HUES6 (cell line): ENCODE results near the gene PLBD1.

ENCODE experiments used
- H3K27ac ChIP-seq: 2 replicates; pipeline ENCODE4 v1.7.0; 2013; ENCODE audit warnings: low read depth, mild to moderate bottlenecking, low read length, inconsistent platforms
- H3K27me3 ChIP-seq: 2 replicates; pipeline ENCODE4 v1.6.1; 2013; ENCODE audit warnings: low read length; ENCODE audit not compliant: control insufficient read depth, insufficient read depth
- H3K36me3 ChIP-seq: 2 replicates; pipeline ENCODE4 v1.6.1; 2013; ENCODE audit warnings: low read length; ENCODE audit not compliant: control insufficient read depth, insufficient read depth
- H3K4me1 ChIP-seq: 2 replicates; pipeline ENCODE4 v1.6.1; 2013; ENCODE audit warnings: low read length; ENCODE audit not compliant: control insufficient read depth, insufficient read depth
- H3K4me3 ChIP-seq: 2 replicates; pipeline ENCODE4 v1.5.1; 2013; ENCODE audit warnings: low read depth, low read length
- H3K9ac ChIP-seq: one replicate; pipeline ENCODE4 v1.6.1; 2013; ENCODE audit warnings: mild to moderate bottlenecking, low read length
- H3K9me3 ChIP-seq: 2 replicates; pipeline ENCODE4 v1.6.1; 2013; ENCODE audit warnings: low read depth, low read length; ENCODE audit not compliant: control insufficient read depth, insufficient read depth

The PLBD1 gene

DNA sequence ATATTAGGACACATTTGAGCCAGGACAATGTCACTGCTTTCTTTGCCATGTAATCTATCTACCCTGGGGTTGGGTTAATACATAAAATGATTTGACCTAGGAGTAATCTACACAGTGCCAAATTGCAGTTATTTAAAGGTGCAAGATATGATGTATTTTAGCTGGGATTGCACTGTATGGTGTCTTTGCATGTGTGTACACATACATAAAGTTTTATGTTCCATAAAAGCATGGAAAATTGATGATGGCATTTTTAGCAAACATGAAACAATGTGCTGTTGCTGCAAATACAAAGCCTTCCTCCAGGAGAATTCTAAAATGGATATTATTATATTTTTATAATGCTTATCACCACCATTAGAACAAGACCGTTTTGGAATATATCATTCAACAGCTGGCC lies 24.0 kb upstream of the PLBD1 start:
- Histone ChIP-seq H3K27me3 (no peaks in the 10 kb centered on the region), H3K27ac (no peak overlapping the region), H3K4me3 (no peak overlapping the region), H3K9me3 (no peaks in the 10 kb centered on the region), H3K36me3 (no peaks in the 10 kb centered on the region), H3K9ac (no peak overlapping the region), H3K4me1 (no peaks in the 10 kb centered on the region)

DNA sequence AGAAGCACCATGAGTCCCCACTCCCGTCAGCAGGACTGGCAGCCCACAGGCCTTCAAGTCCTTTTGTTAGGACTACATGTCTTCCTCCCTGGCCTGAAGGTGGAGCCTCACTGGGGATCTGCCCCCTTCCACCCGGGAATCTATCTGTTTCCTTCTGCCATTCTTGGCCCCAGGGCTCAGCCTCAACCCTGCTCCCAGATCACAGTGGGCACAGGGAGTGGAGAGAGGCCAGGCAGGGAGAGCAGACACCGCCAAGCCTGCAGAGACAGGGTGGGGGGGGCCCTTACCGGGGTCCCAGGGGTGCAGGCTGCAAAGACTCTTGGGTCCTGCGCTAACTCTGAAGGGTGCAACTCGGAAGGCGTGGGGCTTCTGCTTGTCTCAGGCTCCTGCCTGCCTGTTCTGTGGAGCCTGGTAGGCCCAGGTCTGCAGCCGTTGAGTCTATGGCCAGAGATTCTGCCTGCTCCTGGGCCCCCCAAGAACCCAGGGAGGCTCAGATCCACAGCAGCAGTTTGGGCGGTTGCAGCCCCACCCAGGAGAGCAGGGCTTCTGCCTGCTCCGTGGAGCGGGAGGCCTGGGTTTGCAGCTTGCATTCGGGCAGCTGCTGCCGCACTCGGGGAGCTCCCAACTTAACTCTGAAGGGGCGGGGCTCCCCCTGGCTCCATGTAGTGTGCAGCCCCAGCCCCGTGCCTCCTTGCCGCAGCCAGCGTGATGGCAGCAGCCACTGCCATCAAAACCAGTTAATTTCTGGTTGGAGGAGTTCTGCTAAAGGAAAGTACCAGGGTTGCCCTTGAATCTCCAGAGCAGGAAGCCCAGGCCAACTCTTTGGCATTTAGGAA lies 21.7 kb upstream of the PLBD1 start:
- Histone ChIP-seq H3K27me3 (no peaks in the 10 kb centered on the region), H3K36me3 (no peaks in the 10 kb centered on the region), H3K4me1 (no peaks in the 10 kb centered on the region), H3K9ac (no peak overlapping the region), H3K9me3 (no peaks in the 10 kb centered on the region), H3K27ac (no peak overlapping the region), H3K4me3 (no peak overlapping the region)

DNA sequence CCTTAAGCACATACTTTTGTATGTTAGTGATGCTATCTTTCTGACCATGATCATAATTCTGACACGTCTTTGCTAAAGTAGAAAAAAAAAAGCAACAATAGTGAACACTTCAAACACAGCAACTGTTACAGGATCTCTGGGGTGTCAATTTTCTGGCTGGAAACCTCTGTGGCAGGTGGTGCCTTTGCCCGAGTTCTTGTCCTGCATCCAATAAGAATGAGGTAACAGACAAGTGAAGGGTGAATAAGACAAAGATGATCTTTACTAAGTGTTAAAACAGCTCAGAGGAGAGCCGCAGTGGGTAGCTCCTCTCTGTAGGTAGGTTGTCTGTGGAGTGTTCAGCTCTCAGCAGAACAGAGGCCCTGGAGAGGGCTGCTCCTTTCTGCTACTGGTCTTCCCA lies 20.9 kb upstream of the PLBD1 start:
- Histone ChIP-seq H3K27ac (no peak overlapping the region), H3K9me3 (no peaks in the 10 kb centered on the region), H3K27me3 (no peaks in the 10 kb centered on the region), H3K4me3 (no peak overlapping the region), H3K36me3 (no peaks in the 10 kb centered on the region), H3K9ac (no peak overlapping the region), H3K4me1 (no peaks in the 10 kb centered on the region)

DNA sequence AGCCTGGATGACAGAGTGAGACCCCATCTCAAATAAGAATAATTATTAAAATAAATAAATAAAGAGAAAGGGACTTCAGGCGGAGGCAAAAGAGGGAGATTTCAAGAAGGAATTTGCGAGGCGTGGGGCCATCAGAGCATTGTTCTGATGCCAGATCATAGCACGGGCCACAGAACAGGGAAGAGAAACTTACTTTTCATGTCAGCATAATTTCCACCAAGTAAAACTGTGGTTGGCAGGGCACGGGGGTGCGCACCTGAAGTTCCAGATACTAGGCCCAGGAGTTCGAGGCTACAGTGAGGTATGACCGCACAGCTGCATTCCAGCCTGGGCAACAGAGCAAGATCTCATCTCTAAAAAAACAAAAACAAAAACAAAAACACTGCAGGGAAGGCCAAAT lies 11.0 kb upstream of the PLBD1 start:
- no peaks in the 10 kb centered on the region for H3K36me3 ChIP-seq
- no peaks in the 10 kb centered on the region for H3K27me3 ChIP-seq
- H3K4me3 ChIP-seq = no peak overlapping the region
- H3K9ac ChIP-seq = no peak overlapping the region
- no peaks in the 10 kb centered on the region for H3K9me3 ChIP-seq
- H3K4me1 ChIP-seq = no peaks in the 10 kb centered on the region
- H3K27ac ChIP-seq = no peak overlapping the region

DNA sequence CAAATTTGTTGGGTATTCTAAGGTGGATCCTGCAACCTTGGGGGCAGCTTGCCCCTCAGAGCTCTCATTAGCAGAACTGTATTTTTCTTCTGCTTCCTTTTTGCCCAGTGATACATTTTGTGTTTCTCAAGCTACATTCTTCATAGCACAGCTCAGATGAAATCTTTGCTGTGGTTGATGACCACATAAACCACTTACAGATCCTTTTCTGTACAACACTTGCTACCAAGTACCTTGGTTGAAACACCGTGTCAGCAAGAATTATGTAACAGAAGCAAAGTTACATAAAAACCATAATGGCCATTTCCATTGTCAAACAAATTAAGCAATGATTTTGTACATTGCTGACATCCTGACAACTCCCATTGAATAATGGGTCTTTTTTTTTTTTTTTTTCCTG lies 9.7 kb upstream of the PLBD1 start:
- Histone ChIP-seq H3K4me3 (no peak overlapping the region), H3K9me3 (no peaks in the 10 kb centered on the region), H3K27ac (no peak overlapping the region), H3K27me3 (no peaks in the 10 kb centered on the region), H3K36me3 (no peaks in the 10 kb centered on the region), H3K4me1 (no peaks in the 10 kb centered on the region), H3K9ac (no peak overlapping the region)

DNA sequence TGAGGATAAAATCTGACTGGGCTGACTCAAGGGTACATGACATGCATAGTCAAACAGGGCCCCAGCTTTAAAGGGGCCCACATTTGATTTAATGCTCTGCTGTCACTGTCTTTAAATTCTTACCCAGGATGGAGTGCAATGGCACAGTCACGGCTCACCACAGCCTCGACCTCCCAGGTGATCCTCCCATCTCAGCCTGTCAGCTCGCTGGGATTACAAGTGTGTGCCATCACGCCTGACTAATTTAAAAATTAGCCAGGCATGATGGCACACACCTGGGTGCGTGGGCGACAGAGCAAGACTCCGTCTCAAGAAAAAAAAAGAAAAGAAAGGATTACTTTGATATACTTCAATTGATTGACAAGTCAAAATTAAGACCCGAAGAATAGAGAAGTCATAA lies 9.2 kb upstream of the PLBD1 start:
- Histone ChIP-seq H3K27ac (no peak overlapping the region), H3K4me3 (no peak overlapping the region), H3K27me3 (no peaks in the 10 kb centered on the region), H3K9me3 (no peaks in the 10 kb centered on the region), H3K36me3 (no peaks in the 10 kb centered on the region), H3K4me1 (no peaks in the 10 kb centered on the region), H3K9ac (no peak overlapping the region)

DNA sequence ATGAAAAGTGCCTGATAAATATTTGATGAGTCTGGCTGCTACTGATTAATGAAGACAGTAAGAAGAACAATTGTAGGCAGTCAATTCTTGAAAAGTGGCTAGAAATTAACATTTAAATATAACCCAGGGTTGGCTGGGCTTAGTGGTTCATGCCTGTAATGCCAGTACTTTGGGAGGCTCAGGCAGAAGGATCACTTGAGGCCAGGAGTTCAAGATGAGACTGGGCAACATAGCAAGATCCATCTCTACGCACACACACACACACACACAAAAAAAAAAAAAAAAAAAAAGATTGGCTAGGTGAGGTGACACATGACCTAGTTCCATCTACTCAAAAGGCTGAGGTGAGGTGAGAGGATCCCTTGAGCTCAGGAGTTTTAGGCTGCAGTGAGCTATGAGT lies 7.9 kb upstream of the PLBD1 start:
- H3K27me3 ChIP-seq = no peaks in the 10 kb centered on the region
- H3K4me3 ChIP-seq = no peak overlapping the region
- no peak overlapping the region for H3K9ac ChIP-seq
- no peak overlapping the region for H3K27ac ChIP-seq
- H3K36me3 ChIP-seq = no peaks in the 10 kb centered on the region
- H3K9me3 ChIP-seq = no peaks in the 10 kb centered on the region
- no peaks in the 10 kb centered on the region for H3K4me1 ChIP-seq

DNA sequence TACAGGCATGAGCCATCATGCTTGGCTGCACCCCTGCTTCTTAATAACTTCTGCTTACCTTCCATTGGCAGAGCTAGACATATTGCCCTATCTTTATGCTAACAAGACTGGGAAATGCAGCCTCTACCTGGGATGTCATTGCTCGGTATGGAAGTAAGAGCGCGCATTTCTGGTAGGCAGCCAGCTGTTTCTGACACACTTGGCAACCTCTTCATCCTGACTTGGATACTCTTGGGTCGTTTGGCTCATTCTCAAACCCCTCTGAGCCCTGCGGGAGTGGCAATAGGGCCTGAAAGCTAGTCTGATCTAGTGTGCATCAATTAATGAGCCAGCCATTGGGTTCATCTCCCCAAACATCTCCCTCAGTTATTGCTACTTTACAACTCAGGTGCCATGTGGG lies 5.4 kb upstream of the PLBD1 start:
- Histone ChIP-seq H3K27me3 (0 out of 2 replicates have a peak, but pooled peaks cover 2% of the 10 kb centered on the region), H3K27ac (no peak overlapping the region), H3K9me3 (no peaks in the 10 kb centered on the region), H3K4me1 (peaks cover 11% of the 10 kb centered on the region), H3K4me3 (no peak overlapping the region), H3K9ac (no peak overlapping the region), H3K36me3 (no peaks in the 10 kb centered on the region)

DNA sequence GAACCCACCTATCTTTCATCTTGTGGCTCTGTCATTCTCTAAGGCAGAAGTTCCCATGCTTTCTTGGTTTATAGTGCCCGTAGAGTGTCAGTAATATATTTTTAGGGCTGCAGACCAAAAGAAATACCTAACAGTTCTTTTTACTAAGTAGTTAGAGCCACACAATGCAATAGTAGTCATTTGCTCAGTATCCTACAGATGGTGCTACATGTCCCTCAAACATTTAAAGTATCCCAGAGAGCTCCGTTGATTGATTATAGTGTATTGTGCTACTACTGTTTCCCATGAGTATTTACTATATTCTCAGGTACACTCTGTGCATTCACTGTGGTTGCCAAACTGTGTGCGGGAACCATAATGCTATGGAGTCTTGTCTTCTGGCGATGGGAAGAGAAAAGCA lies 4.7 kb upstream of the PLBD1 start:
- no peak overlapping the region for H3K9ac ChIP-seq
- no peaks in the 10 kb centered on the region for H3K9me3 ChIP-seq
- peaks cover 14% of the 10 kb centered on the region for H3K4me1 ChIP-seq
- H3K36me3 ChIP-seq = no peaks in the 10 kb centered on the region
- no peak overlapping the region for H3K27ac ChIP-seq
- H3K27me3 ChIP-seq = 0 out of 2 replicates have a peak, but pooled peaks cover 3% of the 10 kb centered on the region
- H3K4me3 ChIP-seq = no peak overlapping the region

DNA sequence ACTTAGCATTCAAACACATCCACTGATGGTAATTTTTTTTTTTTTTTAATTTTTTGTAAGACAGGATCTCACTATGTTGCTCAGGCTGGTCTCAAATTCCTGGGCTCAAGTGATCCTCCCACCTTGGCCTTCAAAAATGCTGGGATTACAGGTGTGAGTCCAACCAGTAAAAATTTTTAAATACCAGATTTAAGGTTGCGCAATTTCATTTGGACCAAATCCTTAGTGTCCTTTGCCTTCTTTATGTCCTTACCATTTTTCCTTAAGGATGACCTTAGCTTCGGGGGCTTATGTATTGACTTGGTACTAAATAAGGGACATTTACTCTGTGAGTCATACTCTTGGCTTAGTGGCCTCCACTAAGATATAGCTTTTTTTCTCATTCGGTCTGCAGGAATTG lies 4.1 kb upstream of the PLBD1 start:
- Histone ChIP-seq H3K27me3 (peaks cover 7% of the 10 kb centered on the region), H3K27ac (no peak overlapping the region), H3K4me1 (peaks cover 17% of the 10 kb centered on the region), H3K9ac (no peak overlapping the region), H3K4me3 (no peak overlapping the region), H3K9me3 (no peaks in the 10 kb centered on the region), H3K36me3 (no peaks in the 10 kb centered on the region)

DNA sequence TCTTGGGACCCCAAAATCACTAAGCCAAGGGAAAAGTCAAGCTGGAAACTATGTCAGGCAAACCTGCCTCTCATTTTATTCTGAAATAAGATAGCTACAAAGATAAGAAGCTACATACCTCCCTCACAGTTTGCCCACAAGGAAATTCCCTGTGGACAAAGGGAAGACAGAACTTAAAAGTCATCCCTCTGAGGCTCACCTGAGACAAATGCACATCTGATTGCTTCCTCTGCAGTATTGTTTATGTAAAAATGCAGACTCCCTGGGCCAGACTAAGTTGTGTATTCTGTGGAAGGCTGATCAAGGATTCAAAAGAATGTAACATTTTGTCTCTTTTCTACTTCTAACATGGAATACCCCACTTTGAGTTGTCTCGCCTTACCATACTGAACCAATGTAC lies 2.5 kb upstream of the PLBD1 start:
- Histone ChIP-seq H3K36me3 (no peaks in the 10 kb centered on the region), H3K27ac (no peak overlapping the region), H3K9me3 (no peaks in the 10 kb centered on the region), H3K27me3 (peaks cover 7% of the 10 kb centered on the region), H3K4me1 (peaks cover 17% of the 10 kb centered on the region), H3K9ac (no peak overlapping the region), H3K4me3 (no peak overlapping the region)
